ENCODE data around the gene AGBL4.

DNA sequence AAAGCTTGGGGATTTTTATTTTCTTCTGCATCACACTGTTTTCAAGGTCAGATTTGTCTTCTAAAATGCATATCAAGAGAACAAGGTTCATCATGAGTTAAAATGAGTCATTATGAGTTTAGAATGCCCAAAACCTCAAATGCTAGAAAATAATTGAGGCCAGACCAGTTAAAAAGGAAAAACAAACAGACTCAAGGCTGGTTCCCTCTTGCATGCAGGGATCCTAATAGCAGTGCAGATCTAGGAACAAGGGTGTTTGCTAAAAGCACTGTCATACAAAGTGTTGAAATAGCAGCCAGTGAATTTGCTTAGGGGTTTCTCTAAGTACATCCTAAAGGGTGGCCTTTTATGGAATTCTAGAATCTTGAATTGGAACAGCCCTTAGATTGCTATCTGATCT is 1262.3 kb downstream of the AGBL4 start:
- TF ChIP-seq CTCF (IDR thresholded peaks at IDR 0.05) (no peak), POLR2A (IDR thresholded peaks at IDR 0.05) (no peak)
